ENCODE data around the gene ELMO1.

Gene ELMO1

DNA sequence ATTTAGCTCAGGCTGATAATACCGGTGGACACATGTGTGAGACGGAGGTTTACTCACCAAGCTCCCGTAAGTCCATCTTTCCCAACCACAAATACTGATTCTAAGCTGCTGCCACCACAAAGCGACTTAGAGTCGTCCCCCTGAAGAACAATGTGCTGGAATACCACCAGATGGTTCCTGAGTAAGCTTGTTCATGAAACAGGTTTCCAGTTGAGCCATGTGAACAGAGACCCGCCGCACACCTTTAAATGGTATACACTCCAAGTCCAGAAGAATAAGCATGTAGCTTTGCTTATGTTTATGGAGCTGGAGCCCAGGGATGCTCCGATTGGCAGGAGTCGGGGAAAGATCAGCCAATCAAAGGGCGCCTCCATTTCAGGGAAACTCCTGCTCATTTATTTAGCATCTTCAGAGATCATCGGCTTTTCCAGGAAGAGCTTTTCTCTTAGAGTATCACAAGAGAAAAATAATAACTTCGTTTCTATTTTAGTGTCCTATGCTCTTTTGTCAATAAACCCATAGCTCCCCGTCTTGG lies 462.7 kb downstream of the ELMO1 start:
- TF ChIP-seq, protein P1, sequence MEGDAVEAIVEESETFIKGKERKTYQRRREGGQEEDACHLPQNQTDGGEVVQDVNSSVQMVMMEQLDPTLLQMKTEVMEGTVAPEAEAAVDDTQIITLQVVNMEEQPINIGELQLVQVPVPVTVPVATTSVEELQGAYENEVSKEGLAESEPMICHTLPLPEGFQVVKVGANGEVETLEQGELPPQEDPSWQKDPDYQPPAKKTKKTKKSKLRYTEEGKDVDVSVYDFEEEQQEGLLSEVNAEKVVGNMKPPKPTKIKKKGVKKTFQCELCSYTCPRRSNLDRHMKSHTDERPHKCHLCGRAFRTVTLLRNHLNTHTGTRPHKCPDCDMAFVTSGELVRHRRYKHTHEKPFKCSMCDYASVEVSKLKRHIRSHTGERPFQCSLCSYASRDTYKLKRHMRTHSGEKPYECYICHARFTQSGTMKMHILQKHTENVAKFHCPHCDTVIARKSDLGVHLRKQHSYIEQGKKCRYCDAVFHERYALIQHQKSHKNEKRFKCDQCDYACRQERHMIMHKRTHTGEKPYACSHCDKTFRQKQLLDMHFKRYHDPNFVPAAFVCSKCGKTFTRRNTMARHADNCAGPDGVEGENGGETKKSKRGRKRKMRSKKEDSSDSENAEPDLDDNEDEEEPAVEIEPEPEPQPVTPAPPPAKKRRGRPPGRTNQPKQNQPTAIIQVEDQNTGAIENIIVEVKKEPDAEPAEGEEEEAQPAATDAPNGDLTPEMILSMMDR (IDR thresholded peaks at IDR 0.05) = no peak
- TF ChIP-seq ZFX (IDR thresholded peaks at IDR 0.05; ENCODE audit: borderline replicate concordance) = no peak
- H3K27ac ChIP-seq = no peak overlapping the region

DNA sequence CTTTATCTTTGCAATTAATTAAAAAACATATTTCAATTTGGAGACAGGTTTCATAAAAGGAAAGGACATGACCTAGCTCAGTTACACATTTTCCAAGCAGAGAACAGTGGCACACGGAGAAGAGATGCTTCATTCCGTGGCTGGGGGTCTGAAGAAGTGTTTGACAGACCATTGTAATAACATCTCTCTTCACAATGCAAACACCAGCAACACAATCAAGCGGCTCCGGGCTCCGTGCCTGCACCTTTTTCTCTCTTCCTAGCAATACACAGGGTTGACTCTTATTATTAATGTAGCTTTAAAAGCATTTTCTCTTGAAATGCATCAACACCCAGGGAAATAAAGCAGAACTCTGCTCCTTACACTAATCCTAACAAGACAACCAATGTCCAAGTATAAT lies 463.3 kb downstream of the ELMO1 start:
- H3K27ac ChIP-seq = no peak overlapping the region
- TF ChIP-seq ZFX (IDR thresholded peaks at IDR 0.05; ENCODE audit: borderline replicate concordance) = no peak
- TF ChIP-seq, protein P1 (IDR thresholded peaks at IDR 0.05) = no peak

DNA sequence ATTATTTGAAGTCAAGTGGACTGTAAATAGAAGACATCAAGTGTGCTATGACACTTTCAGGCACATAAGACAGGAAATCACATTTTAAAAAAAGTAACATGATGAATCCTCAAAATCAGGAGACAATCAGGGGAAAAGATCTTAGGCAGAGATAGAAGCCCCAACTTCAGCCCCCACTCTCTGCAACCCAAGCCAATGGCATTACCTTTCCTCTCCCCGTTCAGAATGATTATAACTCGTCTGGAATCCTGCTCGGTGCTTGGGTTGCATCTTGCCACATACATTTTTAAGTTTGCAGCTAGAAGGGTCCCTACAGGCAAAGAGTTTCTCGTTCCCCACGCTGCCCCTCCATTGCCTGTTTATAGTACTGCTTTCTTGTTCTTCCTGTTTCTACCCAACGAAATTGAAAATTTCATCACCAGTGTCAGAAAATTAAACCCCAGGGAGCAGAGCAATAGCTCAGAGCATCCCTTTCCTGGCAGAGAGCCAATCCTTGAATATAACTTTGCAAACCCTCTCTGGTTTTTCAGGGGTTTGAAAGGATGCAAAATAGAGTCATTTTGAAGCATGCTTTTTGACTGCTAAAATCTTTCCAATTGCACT lies 463.9 kb downstream of the ELMO1 start:
- TF ChIP-seq, protein P1 (IDR thresholded peaks at IDR 0.05) = no peak
- TF ChIP-seq ZFX (IDR thresholded peaks at IDR 0.05; ENCODE audit: borderline replicate concordance) = no peak
- H3K27ac ChIP-seq = no peak overlapping the region

DNA sequence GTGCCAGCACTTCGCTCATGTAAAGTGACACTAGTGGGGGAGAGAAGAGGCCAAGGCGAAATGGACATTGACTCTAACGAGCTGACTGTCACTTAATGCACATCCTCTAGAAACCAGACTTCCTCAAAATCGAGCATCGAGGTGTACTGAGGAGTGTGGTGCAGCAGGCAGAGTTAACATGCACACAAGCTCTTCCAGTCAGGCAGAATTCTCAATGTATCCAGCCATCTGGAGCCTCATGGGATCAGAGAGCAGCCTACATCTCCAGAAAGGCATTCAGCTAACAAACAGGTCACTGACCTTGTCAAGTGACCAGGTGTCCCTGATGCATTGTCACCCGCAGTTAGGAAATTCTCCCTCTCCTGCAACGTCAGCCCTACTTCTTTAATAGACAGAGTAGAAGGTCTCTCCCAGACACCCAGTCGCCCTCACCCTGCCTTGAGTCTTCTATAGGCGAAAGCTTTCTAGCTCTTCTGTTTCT lies 464.6 kb downstream of the ELMO1 start:
- no peak overlapping the region for H3K27ac ChIP-seq
- TF ChIP-seq, protein P1 (IDR thresholded peaks at IDR 0.05) = no peak
- no peak for TF ChIP-seq ZFX (IDR thresholded peaks at IDR 0.05; ENCODE audit: borderline replicate concordance)

DNA sequence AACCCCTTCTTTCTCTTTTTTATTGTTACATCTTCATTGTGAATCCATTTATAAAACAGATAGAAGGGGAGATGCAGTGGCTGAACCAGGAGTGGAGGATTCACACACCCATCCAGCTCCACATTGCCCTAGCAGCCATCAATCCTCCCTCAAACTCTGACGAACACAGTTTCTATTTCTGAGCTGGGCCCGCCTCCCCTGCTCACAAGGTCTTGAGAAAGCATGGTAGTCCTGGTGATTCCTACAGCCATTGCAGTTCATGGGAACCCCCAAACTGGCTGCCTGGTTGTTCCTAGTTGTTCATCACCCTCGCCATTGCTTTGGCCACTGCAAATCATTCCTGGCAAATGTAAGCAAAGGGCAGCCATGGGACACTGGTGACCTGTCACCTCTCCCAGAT lies 465.9 kb downstream of the ELMO1 start:
- TF ChIP-seq, protein P1 (IDR thresholded peaks at IDR 0.05) = no peak
- no peak for TF ChIP-seq ZFX (IDR thresholded peaks at IDR 0.05; ENCODE audit: borderline replicate concordance)
- H3K27ac ChIP-seq = no peak overlapping the region

DNA sequence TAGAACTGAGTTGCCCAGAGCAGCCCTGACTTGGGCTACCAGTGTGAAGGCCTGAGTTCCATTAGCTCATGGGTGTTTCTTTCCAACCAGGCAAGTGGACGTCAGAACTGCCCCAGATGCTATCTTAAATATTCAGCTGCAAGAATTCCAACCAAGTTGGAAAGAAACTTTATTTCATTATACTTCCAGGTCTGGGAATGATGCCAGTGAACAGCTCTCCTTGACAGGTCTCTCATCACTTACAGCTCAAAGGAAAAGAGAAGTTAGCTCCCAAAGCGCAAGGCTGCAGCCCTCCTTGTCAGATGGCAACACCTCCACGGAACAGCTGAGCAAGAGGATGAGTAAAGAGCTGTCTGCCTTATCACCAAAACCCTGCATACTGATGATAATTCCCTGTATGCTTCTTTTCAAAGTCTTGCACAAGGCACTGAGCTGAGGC lies 468.8 kb downstream of the ELMO1 start:
- TF ChIP-seq, protein P1 (IDR thresholded peaks at IDR 0.05) = no peak
- TF ChIP-seq ZFX (IDR thresholded peaks at IDR 0.05; ENCODE audit: borderline replicate concordance) = no peak
- no peak overlapping the region for H3K27ac ChIP-seq

DNA sequence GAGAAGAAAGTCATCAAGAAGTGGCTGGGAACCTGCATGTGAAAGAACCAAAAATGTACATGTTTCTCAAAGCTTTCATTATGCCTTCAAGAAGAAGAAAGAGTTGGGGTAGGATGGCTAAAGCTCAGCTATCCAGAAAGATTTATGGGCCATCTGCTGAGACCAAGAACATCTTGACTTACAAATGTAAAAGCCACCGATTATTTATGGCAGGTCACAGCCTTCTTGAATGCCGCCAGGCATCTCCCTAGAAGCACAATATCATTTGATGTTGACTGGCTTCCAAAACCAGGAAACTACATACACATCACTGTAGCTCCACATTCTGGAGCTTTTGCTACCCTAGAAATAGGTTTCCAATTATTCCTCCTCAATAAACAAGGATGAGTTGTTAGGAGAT lies 470.2 kb downstream of the ELMO1 start:
- no peak overlapping the region for H3K27ac ChIP-seq

More for the DNA sequence above, 470.2 kb downstream of the ELMO1 start:
- TF ChIP-seq, protein P1 (IDR thresholded peaks at IDR 0.05) = no peak
- TF ChIP-seq ZFX (IDR thresholded peaks at IDR 0.05; ENCODE audit: borderline replicate concordance) = no peak

Data from 22Rv1 (cell line).